Upper lobe of right lung (tissue), 1 donor: ENCODE measurements around the gene PRDX1. TPM values are rescaled to one million over a fixed set of nuclear protein-coding genes. Genes with fewer than 3 reads are reported as not detected.
"Not testable (repeated sequence)": the region's sequence is repeated elsewhere in the genome, so short reads cannot be mapped to it uniquely, and the experiment has no call there.

Experiments used
- ATAC-seq: fragments of 200-7000 bp; cut with Tn5 transposase; one replicate; pipeline ENCODE4 v1.9.1; 2020; ENCODE audit warnings: mild to moderate bottlenecking, moderate library complexity
- DNase-seq: peaks from one replicate; pipeline ENCODE4 v3.0.0-alpha.2; 2020
- H3K27ac ChIP-seq: fragments of 200-600 bp; one replicate; pipeline ENCODE4 v1.8.0; 2022
- H3K27me3 ChIP-seq: fragments of 200-600 bp; one replicate; pipeline ENCODE4 v1.8.0; 2022; ENCODE audit warnings: mild to moderate bottlenecking
- H3K36me3 ChIP-seq: fragments of 200-600 bp; one replicate; pipeline ENCODE4 v1.8.0; 2022
- H3K4me1 ChIP-seq: fragments of 200-600 bp; one replicate; pipeline ENCODE4 v1.8.0; 2022
- H3K4me3 ChIP-seq: fragments of 200-600 bp; one replicate; pipeline ENCODE4 v1.8.0; 2022; ENCODE audit warnings: mild to moderate bottlenecking
- H3K9me3 ChIP-seq: fragments of 200-600 bp; one replicate; pipeline ENCODE4 v1.8.0; 2022
- intact Hi-C: fragments of 100-400 bp; cut with DNase I; formaldehyde crosslinking; loops from one replicate; pipeline ENCODE4 v1.11.0; 2022
- total RNA-seq: library from RNA; stranded (reverse); fragmentation: NEBNext Ultra II Directional; extraction: Animal tissue kit (Norgen Biotek cat#: 25700); gene quantifications from one replicate; pipeline ENCODE4 v1.2.1, GENCODE V29; 2021
- TF ChIP-seq, protein P1 (sequence below): fragments of 200-600 bp; IDR thresholded peaks from one replicate; pipeline ENCODE4 v1.8.0; 2022; ENCODE audit warnings: antibody characterized with exemption
- donor health status: DM: no; HTN: yes; CAD: no; lungs with severe emphysema.

Gene PRDX1
- total RNA-seq, 1 donor from 2014 or later: 401 TPM

DNA sequence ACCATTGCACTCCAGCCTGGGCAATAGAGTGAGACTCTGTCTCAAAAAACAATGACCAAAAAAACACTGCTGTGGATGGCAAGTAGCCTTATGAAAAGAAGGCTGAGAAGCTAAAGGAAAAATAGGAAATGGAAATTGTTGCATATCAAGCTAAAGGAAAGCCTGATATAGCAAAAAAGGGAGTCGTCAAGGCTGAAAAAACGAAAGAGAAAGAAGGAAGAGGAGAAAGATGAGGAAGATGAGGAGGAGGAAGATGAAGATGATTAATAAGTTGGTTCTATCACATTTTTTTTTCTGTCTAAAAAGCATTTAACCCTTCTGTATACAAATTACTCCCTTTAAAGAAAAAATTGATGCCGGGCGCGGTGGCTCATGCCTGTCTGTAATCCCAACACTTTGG lies 10.2 kb upstream of the PRDX1 start:
- Histone ChIP-seq H3K4me1 (no peaks in the 10 kb centered on the region), H3K4me3 (no peak overlapping the region), H3K9me3 (no peaks in the 10 kb centered on the region), H3K27me3 (no peaks in the 10 kb centered on the region), H3K36me3 (no peaks in the 10 kb centered on the region), H3K27ac (no peak overlapping the region)
- TF ChIP-seq, protein P1, sequence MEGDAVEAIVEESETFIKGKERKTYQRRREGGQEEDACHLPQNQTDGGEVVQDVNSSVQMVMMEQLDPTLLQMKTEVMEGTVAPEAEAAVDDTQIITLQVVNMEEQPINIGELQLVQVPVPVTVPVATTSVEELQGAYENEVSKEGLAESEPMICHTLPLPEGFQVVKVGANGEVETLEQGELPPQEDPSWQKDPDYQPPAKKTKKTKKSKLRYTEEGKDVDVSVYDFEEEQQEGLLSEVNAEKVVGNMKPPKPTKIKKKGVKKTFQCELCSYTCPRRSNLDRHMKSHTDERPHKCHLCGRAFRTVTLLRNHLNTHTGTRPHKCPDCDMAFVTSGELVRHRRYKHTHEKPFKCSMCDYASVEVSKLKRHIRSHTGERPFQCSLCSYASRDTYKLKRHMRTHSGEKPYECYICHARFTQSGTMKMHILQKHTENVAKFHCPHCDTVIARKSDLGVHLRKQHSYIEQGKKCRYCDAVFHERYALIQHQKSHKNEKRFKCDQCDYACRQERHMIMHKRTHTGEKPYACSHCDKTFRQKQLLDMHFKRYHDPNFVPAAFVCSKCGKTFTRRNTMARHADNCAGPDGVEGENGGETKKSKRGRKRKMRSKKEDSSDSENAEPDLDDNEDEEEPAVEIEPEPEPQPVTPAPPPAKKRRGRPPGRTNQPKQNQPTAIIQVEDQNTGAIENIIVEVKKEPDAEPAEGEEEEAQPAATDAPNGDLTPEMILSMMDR: no peak
- intact Hi-C loops: no loop called here
- DNase-seq (no peak), ATAC-seq (no peak)

DNA sequence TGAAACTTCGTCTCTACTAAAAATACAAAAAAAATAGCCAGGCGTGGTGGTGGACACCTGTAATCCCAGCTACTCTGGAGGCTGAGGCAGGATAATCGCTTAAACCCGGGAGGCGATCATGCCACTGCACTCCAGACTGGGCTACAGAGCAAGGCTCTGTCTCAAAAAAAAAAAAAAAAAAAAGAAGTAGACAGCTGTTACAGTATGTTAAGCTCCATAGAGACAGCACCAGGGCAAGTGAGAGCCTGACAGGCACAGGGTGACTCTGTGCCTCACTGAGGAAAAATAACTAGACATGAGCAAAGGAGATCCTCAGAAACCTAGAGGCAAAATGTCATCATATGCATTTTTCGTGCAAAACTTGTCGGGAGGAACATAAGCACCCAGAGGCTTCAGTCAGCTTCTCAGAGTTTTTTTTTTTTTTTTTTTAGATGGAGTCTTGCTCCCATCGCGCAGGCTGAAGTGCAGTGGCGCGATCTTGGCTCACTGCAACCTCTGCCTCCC lies 9.0 kb upstream of the PRDX1 start:
- Histone ChIP-seq H3K27me3 (no peaks in the 10 kb centered on the region), H3K36me3 (no peaks in the 10 kb centered on the region), H3K27ac (no peak overlapping the region), H3K4me3 (no peak overlapping the region), H3K9me3 (no peaks in the 10 kb centered on the region), H3K4me1 (no peaks in the 10 kb centered on the region)
- TF ChIP-seq, protein P1: no peak
- ATAC-seq (no peak), DNase-seq (no peak)
- intact Hi-C loops: no loop called here

DNA sequence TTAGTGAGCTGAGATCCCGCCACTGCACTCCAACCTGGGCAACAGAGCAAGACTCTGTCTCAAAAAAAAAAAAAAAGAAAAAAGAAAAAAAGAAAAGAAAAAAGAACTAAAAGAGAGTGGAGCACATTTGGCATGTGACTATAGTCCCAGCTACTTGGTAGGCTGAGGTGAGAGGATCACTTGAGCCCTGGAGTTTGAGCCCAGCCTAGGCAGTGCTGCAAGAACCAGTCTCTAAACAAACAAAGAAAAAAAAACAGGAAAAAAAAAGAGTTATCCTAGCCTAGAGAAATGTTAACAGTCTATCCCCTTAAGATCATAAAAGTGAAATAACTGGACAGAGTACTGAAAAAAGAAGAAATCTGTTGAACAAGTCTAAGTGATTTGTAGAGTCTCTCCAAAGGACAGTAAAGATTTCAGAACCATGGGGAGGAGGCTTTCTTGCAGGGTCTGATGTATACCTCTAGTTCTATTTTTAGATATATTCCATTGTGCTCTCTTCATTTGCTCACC lies 4.5 kb upstream of the PRDX1 start:
- TF ChIP-seq, protein P1: no peak
- DNase-seq (no peak), ATAC-seq (no peak)
- Histone ChIP-seq H3K36me3 (no peaks in the 10 kb centered on the region), H3K4me3 (no peak overlapping the region), H3K27me3 (no peaks in the 10 kb centered on the region), H3K9me3 (no peaks in the 10 kb centered on the region), H3K4me1 (no peaks in the 10 kb centered on the region), H3K27ac (no peak overlapping the region)
- intact Hi-C loops: no loop called here

DNA sequence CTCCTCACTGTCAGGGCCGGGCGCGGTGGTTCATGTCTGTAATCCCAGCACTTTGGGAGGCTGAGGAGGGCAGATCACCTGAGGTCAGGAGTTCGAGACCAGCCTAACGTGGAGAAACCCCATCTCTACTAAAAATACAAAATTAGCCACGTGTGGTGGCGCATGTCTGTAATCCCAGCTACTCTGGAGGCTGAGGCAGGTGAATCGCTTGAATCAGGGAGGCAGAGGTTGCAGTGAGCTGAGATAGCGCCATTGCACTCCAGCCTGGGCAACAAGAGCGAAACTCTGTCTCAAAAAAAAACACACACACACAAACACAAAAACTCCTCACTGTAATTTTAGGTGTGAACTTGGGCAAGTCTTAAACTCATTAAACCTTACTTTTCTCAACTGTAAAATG lies 2.3 kb upstream of the PRDX1 start:
- H3K4me3 ChIP-seq, H3K27me3 ChIP-seq, H3K27ac ChIP-seq, H3K36me3 ChIP-seq, DNase-seq, H3K4me1 ChIP-seq, intact Hi-C loops, H3K9me3 ChIP-seq, ATAC-seq: not testable (repeated sequence)

DNA sequence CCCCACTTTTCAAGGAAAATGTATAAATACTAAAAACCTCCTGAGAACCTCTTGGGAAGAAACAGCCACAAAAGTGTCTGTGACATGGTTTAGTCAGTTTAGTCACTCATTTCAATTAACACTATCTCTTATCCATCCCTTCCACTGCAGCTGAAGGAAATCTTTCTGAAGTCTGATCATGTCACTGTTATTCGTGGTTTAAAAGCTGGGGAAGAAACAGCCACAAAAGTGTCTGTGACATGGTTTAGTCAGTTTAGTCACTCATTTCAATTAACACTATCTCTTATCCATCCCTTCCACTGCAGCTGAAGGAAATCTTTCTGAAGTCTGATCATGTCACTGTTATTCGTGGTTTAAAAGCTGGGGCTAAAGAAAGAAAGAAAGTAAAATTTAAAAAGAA lies 1.8 kb upstream of the PRDX1 start:
- H3K9me3 ChIP-seq, ATAC-seq, DNase-seq, H3K27me3 ChIP-seq, H3K36me3 ChIP-seq, H3K27ac ChIP-seq, H3K4me3 ChIP-seq, intact Hi-C loops: not testable (repeated sequence)
- H3K4me1 ChIP-seq: peaks cover 13% of the 10 kb centered on the region

DNA sequence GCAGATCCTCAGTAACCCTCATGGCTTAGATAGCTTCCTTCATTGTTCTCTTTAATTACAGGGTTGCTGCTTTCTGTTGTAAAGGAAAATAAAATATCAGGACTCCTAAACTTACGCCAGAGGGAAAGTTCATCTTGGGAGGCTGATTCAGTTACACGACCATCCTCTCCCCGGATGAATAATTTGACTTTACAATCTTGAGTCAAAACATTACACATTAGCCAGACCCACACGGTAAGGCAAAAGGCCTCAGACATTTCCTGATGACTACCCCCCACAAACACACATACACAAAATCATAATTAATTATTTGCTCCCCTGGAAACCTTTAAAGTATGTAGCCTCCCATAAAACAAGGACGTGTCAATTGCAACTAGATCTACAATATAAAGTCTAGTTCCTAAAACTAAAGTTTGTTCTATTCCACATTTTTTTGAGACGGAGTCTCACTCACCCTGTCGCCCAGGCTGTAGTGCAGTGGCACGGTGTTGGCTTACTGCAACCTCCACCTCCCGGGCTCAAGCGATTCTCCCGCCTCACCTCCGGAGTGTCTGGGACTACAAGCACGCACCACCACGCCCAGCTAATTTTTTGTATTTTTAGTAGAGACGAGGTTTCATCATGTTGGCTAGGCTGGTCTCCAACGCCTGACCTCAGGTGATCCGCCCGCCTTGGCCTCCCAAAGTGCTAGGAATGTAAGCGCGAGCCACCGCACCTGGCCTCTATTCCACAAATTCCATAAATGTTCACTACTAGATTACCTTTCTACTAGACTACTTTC lies 830 bp upstream of the PRDX1 start:
- Histone ChIP-seq H3K9me3 (no peaks in the 10 kb centered on the region), H3K27me3 (no peaks in the 10 kb centered on the region), H3K4me1 (peaks cover 14% of the 10 kb centered on the region), H3K4me3 (peak overlapping the region; percentile 86), H3K27ac (peak overlapping the region; percentile 98), H3K36me3 (peaks cover 7% of the 10 kb centered on the region)
- ATAC-seq: no peak
- DNase-seq: no peak
- intact Hi-C loops: no loop called here
- TF ChIP-seq, protein P1: no peak

DNA sequence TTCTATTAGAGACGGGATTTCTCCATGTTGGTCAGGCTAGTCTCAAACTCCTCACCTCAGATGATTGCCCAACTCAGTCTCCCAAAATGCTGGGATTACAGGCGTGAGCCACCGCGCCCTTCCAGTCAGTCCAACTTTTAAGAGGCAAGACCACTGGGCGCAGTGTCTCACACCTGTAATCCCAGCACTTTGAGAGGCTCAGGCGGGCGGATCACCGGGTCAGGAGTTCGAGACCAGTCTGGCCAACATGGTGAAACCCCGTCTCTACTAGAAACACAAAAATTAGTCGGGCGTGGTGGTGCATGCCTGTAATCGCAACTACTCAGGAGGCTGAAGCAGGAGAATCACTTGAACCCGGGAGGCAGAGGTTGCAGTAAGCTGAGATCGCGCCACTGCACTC lies 1.9 kb downstream of the PRDX1 start:
- not testable (repeated sequence) for H3K9me3 ChIP-seq, H3K27ac ChIP-seq, H3K27me3 ChIP-seq, DNase-seq, ATAC-seq
- Histone ChIP-seq H3K36me3 (peaks cover 32% of the 10 kb centered on the region), H3K4me3 (peak overlapping the region; percentile 86), H3K4me1 (peaks cover 24% of the 10 kb centered on the region)
- intact Hi-C loops: loop anchor here (5.0 kb wide), 1 partner anchor 48 kb away; no protein-coding TSS in a partner anchor
